ENCODE results near the gene SH3BP4.

DNA sequence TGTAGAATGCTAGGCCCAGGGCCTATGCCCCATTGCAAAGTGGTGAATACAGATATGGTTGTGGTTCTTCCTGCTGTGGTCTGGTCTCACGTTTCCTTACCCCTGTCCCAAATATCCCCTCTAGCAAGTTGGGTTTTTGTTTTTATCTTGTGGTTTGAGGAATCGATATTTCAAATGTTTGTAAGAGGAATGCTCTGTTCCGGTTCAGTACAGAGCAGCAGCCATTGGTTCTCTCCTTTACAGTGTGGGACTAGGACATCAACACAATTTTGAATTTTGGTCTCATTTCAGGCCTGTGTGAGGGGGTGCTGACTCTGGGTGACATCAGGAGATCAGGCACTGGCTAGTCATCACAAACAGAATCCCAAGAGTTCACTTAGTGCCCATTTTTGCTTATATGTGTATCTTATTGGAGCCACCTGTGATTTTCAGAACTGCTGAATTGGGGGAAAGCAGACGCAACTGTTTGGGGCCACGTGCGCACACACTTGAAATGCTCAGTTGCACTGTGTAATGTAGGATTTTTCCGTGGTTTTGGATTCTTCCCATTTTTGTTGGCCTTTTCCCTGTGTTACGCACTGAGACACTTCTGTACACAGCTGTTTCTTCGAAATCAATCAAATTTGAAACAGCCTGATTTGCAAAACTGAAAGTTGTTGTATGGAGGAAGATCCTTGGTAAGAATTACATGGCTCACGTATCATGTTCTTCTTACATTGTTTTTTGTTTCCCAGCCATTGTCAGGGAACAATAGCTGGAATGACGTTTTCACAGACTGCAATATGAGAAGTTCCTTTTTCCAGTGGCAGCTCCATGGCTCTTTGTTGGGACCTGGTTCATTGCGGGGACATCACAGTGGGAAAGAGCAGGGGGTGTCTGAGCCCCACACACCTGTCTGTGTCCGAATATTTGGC, 8.6 kb downstream of the SH3BP4 start:
- TF ChIP-seq YY1 (IDR thresholded peaks at IDR 0.05; ENCODE audit: low read depth, low read length) (no peak), POLR2AphosphoS5 (IDR thresholded peaks at IDR 0.05; ENCODE audit: low read depth, low read length) (no peak), POLR2A (IDR thresholded peaks at IDR 0.05; ENCODE audit: control extremely low read depth in 1 of 2, low read depth in 2 of 2, low read length in 2 of 2) (no peak), CHD2 (IDR thresholded peaks at IDR 0.05; ENCODE audit: low read length) (no peak)
